Glutamatergic neuron (in vitro differentiated cells): ENCODE results near the gene BACH2. TPM values are rescaled to one million over a fixed set of nuclear protein-coding genes. Genes with fewer than 3 reads are reported as not detected.
"Not testable (repeated sequence)": the region's sequence is repeated elsewhere in the genome, so short reads cannot be mapped to it uniquely, and the experiment has no call there.

Experiments used
- DNase-seq: peaks from one replicate; pipeline ENCODE4 v3.0.0; 2022
- H3K27ac Mint-ChIP-seq: one replicate; pipeline ENCODE4 v1.8.0; 2020; ENCODE audit warnings: mild to moderate bottlenecking, mixed read lengths, inconsistent platforms; ENCODE audit not compliant: unreplicated experiment
- H3K27me3 Mint-ChIP-seq: one replicate; pipeline ENCODE4 v1.8.0; 2020; ENCODE audit warnings: mild to moderate bottlenecking, moderate library complexity, mixed read lengths, inconsistent platforms; ENCODE audit not compliant: unreplicated experiment
- H3K36me3 Mint-ChIP-seq: one replicate; pipeline ENCODE4 v1.8.0; 2020; ENCODE audit warnings: mild to moderate bottlenecking, mixed read lengths, inconsistent platforms; ENCODE audit not compliant: unreplicated experiment
- H3K4me1 Mint-ChIP-seq: one replicate; pipeline ENCODE4 v1.8.0; 2020; ENCODE audit warnings: mild to moderate bottlenecking, low read depth, mixed read lengths, inconsistent platforms; ENCODE audit not compliant: unreplicated experiment
- H3K4me3 Mint-ChIP-seq: one replicate; pipeline ENCODE4 v1.8.0; 2020; ENCODE audit warnings: mild to moderate bottlenecking, mixed read lengths, inconsistent platforms; ENCODE audit not compliant: unreplicated experiment
- H3K9me3 Mint-ChIP-seq: one replicate; pipeline ENCODE4 v1.8.0; 2020; ENCODE audit warnings: mild to moderate bottlenecking, moderate library complexity, mixed read lengths, inconsistent platforms; ENCODE audit not compliant: unreplicated experiment
- total RNA-seq: library from RNA; stranded (reverse); fragmentation: NEBNext Ultra II Directional; extraction: Animal tissue kit (Norgen Biotek cat#: 25700); gene quantifications from one replicate; pipeline ENCODE4 v1.2.1, GENCODE V29; 2021; ENCODE audit not compliant: unreplicated experiment
- TF ChIP-seq, protein P1 (sequence below): fragments of 200-600 bp; sonication (generic); IDR thresholded peaks from one replicate; pipeline ENCODE4 v1.5.0; 2021; ENCODE audit not compliant: partially characterized antibody, unreplicated experiment

Gene BACH2
- total RNA-seq, 1 donor from 2014 or later: 96.4 TPM

DNA sequence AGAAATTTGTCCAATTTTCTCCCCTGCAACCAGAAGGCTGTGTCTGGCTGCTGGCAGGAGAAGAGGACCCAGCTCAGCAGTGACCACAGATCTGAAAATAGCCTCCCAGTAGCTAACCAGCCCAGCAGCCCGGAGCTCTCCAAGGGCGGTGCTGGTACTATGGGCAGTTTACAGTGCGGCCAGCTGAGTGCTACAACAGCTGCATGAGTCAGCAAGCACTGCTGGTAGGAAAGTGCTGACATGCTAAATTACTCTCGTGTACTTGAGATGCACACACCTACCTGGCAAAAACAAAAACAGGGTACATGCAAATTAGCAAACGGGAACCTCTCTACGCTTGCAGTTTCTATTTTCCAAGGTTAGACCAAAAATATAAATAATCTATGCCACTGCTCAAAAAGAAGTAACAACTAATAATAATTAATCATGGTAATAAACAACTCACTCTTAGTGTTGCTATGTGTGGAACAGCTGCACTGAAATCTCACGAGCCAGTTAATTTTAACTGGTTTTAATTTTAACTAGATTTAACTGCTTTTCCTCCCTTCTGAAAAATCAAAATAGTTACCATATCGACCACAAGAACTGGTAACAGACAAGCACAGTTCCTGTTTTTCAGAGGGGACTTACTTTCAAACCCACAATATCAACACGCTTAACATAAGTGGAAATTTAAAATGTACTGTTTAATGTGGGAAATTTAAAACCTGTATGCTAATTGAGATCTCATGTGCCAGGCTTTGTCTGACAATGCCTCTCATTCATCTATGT is 10.8 kb downstream of the BACH2 start:
- DNase-seq: peak; percentile 54
- TF ChIP-seq, protein P1, sequence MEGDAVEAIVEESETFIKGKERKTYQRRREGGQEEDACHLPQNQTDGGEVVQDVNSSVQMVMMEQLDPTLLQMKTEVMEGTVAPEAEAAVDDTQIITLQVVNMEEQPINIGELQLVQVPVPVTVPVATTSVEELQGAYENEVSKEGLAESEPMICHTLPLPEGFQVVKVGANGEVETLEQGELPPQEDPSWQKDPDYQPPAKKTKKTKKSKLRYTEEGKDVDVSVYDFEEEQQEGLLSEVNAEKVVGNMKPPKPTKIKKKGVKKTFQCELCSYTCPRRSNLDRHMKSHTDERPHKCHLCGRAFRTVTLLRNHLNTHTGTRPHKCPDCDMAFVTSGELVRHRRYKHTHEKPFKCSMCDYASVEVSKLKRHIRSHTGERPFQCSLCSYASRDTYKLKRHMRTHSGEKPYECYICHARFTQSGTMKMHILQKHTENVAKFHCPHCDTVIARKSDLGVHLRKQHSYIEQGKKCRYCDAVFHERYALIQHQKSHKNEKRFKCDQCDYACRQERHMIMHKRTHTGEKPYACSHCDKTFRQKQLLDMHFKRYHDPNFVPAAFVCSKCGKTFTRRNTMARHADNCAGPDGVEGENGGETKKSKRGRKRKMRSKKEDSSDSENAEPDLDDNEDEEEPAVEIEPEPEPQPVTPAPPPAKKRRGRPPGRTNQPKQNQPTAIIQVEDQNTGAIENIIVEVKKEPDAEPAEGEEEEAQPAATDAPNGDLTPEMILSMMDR: no peak
- H3K27me3 Mint-ChIP-seq: peaks cover 5% of the 10 kb centered on the region
- H3K4me3 Mint-ChIP-seq: peak overlapping the region; percentile 57
- H3K9me3 Mint-ChIP-seq: peaks cover 1% of the 10 kb centered on the region
- H3K4me1 Mint-ChIP-seq: peaks cover 44% of the 10 kb centered on the region
- no peaks in the 10 kb centered on the region for H3K36me3 Mint-ChIP-seq
- H3K27ac Mint-ChIP-seq: peak overlapping the region; percentile 65

DNA sequence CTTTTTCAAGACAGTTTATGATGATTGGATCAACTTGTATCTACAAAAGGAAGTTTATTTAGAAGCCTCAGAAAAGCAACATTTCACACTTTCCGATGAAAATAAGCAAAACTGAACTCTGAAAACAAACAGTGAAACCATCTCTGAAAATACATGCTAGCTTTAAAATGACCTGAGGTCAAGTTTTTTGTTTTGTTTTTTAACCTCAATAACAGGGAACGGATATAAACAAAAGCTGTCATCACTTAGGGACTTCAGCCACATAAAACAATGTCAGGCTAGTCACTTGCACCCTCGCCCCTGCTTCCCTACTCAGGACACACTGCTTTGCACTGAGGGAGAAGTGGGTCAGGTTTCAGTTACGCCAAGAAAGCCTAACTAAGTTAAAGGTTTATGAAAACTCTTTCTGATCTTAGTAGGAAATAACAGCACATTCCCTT is 11.6 kb downstream of the BACH2 start:
- Mint-ChIP-seq H3K27me3 (peaks cover 5% of the 10 kb centered on the region), H3K4me1 (peaks cover 42% of the 10 kb centered on the region), H3K36me3 (no peaks in the 10 kb centered on the region), H3K27ac (peak overlapping the region; percentile 65), H3K4me3 (no peak overlapping the region), H3K9me3 (peaks cover 1% of the 10 kb centered on the region)
- TF ChIP-seq, protein P1: no peak
- no peak for DNase-seq

DNA sequence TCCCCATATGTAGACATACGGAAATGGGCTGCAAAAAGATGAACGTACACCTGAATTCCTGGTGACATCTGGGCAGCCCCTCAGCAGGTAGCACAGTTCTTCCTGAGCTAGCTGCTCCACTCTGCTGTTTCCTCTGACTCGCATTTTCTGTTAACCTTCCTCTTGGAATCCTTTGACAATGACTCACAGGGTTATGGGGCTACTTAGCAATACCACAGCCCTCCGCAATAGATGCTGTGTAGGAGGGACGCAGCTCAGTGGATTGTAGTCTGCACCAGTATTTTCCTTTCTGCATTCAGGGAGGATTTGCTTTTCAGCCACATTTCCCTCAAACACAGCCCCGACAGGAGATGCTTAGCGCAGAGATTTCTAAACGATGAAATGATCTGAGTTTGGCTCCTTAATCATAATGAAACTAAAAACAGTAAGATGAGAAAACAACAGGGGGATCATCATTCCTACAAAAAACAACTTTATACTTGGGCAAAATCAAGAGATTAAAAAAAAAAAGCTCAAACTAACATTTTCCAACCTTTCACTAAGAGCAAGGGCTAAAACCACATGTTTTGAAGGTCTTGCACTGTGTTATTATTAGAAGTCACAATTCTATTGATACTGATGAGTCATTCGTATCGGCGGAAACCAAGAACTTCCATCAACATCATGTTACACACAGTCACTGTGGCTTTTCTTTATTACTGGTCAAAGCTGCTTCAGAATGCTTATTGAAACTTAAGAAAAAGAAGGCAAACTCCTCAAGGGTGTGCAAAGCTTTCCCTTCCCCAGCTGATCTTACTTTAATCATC is 12.2 kb downstream of the BACH2 start:
- peak overlapping the region; percentile 65 for H3K4me3 Mint-ChIP-seq

DNA sequence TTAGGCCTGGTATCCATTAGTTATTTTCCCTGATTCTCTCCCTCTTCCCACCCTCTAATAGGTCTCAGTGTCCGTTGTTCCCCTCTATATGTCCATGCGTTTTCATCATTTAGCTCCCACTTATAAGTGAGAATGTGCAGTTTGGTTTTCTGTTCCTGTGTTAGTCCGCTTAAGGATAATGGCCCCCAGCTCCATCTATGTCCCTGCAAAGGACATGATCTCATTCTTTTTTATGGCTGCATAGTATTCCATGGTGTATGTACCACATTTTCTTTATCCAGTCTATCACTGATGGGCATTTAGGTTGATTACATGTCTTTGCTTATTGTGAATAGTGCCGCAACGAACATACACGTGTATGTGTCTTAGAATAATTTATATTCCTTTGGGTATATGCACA is 14.4 kb downstream of the BACH2 start:
- not testable (repeated sequence) for H3K27me3 Mint-ChIP-seq, H3K27ac Mint-ChIP-seq, H3K4me3 Mint-ChIP-seq, DNase-seq, H3K36me3 Mint-ChIP-seq, H3K9me3 Mint-ChIP-seq
- peaks cover 25% of the 10 kb centered on the region for H3K4me1 Mint-ChIP-seq

More for the DNA sequence above, 12.2 kb downstream of the BACH2 start:
- Mint-ChIP-seq H3K27ac (peak overlapping the region; percentile 65), H3K27me3 (peaks cover 5% of the 10 kb centered on the region), H3K36me3 (no peaks in the 10 kb centered on the region), H3K4me1 (peaks cover 39% of the 10 kb centered on the region), H3K9me3 (peaks cover 1% of the 10 kb centered on the region)
- no peak for DNase-seq
- TF ChIP-seq, protein P1: no peak

DNA sequence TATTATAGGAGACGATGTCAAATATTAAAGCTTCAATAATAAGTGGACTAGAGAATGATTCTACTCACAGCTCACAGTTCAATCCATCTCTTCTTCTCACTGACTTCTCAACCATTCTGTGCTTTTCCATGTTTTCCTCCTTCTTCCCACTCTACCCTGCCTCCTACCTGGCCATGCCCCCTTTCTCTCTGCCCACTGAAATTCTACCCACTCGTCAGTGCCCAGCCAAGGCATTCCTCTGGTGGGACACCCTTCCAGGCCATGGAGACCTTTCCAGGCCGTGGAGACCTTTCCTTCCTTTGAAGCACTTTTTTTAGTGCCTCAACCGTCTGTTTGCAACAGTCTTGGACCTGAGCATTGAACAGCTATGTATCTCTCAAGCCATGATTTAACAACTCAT is 18.5 kb downstream of the BACH2 start:
- H3K4me1 Mint-ChIP-seq: peaks cover 4% of the 10 kb centered on the region

More for the DNA sequence above, 18.5 kb downstream of the BACH2 start:
- H3K27ac Mint-ChIP-seq: no peak overlapping the region
- no peak overlapping the region for H3K4me3 Mint-ChIP-seq
- TF ChIP-seq, protein P1: no peak
- DNase-seq: no peak
- peaks cover 1% of the 10 kb centered on the region for H3K27me3 Mint-ChIP-seq
- peaks cover 2% of the 10 kb centered on the region for H3K9me3 Mint-ChIP-seq
- no peaks in the 10 kb centered on the region for H3K36me3 Mint-ChIP-seq
